GM19467 (cell line): ENCODE data around the gene CCDC71.

ENCODE experiments used
- ATAC-seq: cut with Tn5 transposase; IDR thresholded peaks from one replicate; pipeline ENCODE4 v1.9.1; 2021; ENCODE audit warnings: mild to moderate bottlenecking, moderate library complexity; ENCODE audit not compliant: unreplicated experiment

Gene CCDC71

GRCh38 chr3:49132437-49133225 lies 33.5 kb downstream of the CCDC71 start, which contains the start of gene LAMB2:
LAMB2 (minus strand) TSS chr3:49133050; CDS start chr3:49132867, 183 bp downstream.
- ATAC-seq, result no peak

- no peak for ATAC-seq
These were observed 34.1 kb downstream of the CCDC71 start for GRCh38 chr3:49132073-49132436.

- no peak for ATAC-seq
These were observed 34.6 kb downstream of the CCDC71 start for GRCh38 chr3:49131576-49131975.

- no peak for ATAC-seq
These were observed 35.1 kb downstream of the CCDC71 start for GRCh38 chr3:49131040-49131439.

GRCh38 chr3:49124991-49125670 lies 41.0 kb downstream of the CCDC71 start:
- ATAC-seq, result no peak

- ATAC-seq, result no peak
These were observed 41.9 kb downstream of the CCDC71 start for GRCh38 chr3:49124203-49124602.

- no peak for ATAC-seq
These were observed 42.4 kb downstream of the CCDC71 start for GRCh38 chr3:49123687-49124086.

- ATAC-seq, result no peak
These were observed 43.1 kb downstream of the CCDC71 start for GRCh38 chr3:49122886-49123545.

GRCh38 chr3:49122451-49122850 lies 43.7 kb downstream of the CCDC71 start:
- ATAC-seq, result no peak

- ATAC-seq, result no peak
These were observed 44.1 kb downstream of the CCDC71 start for GRCh38 chr3:49122022-49122421.

GRCh38 chr3:49121132-49121736 lies 44.9 kb downstream of the CCDC71 start:
- no peak for ATAC-seq

GRCh38 chr3:49120438-49121131 lies 45.5 kb downstream of the CCDC71 start, which contains the start of gene USP19:
USP19 (minus strand) TSS chr3:49120823; CDS start chr3:49119145, 1,678 bp downstream.
- peak; percentile 84 for ATAC-seq

GRCh38 chr3:49120096-49120437 lies 46.1 kb downstream of the CCDC71 start:
- ATAC-seq, result no peak

- ATAC-seq, result no peak
These were observed 46.7 kb downstream of the CCDC71 start for GRCh38 chr3:49119439-49119838.

GRCh38 chr3:49119036-49119435 lies 47.1 kb downstream of the CCDC71 start:
- no peak for ATAC-seq
